OCI-LY3 (cell line): ENCODE results near the gene TBATA.

ENCODE experiments used
- EZH2phosphoT487 ChIP-seq: fragments of 200-600 bp; shearing (Covaris generic); IDR thresholded peaks from 2 replicates; pipeline ENCODE4 v1.6.1; 2018; ENCODE audit warnings: antibody characterized with exemption, mixed run types, low read depth
- TF ChIP-seq, protein P1 (sequence below): fragments of 200-600, 300-600 bp; sonication (generic); IDR thresholded peaks from 2 replicates; pipeline ENCODE4 v1.5.1; 2014; ENCODE audit warnings: antibody characterized with exemption, low read length, low read depth

DNA sequence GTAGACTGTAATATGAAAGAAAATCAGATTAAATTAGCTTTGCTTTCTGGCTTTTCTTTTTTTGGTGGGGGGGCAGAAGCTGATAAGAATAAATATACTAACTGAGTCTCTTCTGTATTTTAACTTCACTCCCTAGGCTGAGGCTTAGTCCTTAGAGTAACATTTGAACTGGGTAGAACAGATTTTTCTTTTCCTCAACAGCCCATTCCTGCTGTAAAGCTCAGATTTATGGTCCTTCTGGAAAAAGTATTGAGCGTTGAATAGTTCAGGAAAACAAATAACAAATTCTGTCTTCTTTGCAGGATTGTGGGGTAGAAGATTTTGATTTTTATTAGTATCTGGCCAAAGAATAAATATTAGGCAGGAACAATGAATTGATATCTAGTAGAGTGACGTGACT lies 48.4 kb upstream of the TBATA start:
- TF ChIP-seq, protein P1, sequence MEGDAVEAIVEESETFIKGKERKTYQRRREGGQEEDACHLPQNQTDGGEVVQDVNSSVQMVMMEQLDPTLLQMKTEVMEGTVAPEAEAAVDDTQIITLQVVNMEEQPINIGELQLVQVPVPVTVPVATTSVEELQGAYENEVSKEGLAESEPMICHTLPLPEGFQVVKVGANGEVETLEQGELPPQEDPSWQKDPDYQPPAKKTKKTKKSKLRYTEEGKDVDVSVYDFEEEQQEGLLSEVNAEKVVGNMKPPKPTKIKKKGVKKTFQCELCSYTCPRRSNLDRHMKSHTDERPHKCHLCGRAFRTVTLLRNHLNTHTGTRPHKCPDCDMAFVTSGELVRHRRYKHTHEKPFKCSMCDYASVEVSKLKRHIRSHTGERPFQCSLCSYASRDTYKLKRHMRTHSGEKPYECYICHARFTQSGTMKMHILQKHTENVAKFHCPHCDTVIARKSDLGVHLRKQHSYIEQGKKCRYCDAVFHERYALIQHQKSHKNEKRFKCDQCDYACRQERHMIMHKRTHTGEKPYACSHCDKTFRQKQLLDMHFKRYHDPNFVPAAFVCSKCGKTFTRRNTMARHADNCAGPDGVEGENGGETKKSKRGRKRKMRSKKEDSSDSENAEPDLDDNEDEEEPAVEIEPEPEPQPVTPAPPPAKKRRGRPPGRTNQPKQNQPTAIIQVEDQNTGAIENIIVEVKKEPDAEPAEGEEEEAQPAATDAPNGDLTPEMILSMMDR = no peak
- TF ChIP-seq EZH2phosphoT487 = no peak
